Right ventricle myocardium superior (tissue), 1 donor: ENCODE data around the gene PNRC2. TPM values are rescaled to one million over a fixed set of nuclear protein-coding genes. Genes with fewer than 3 reads are reported as not detected.
"Not testable (repeated sequence)": the region's sequence is repeated elsewhere in the genome, so short reads cannot be mapped to it uniquely, and the experiment has no call there.

ENCODE experiments used
- ATAC-seq: fragments of 200-7000 bp; cut with Tn5 transposase; one replicate; pipeline ENCODE4 v1.9.1; 2020; ENCODE audit warnings: mild to moderate bottlenecking; ENCODE audit not compliant: poor library complexity
- DNase-seq: peaks from one replicate; pipeline ENCODE4 v3.0.0-alpha.2; 2020
- intact Hi-C: fragments of 100-400 bp; cut with DNase I; formaldehyde crosslinking; loops from one replicate; pipeline ENCODE4 v1.11.2; 2022
- total RNA-seq: library from RNA; stranded (reverse); fragmentation: NEBNext Ultra II Directional; extraction: Animal tissue kit (Norgen Biotek cat#: 25700); gene quantifications from one replicate; pipeline ENCODE4 v1.2.1, GENCODE V29; 2021
- donor health status: DM: no; HTN: yes; CAD: no; lungs with severe emphysema.

The PNRC2 gene
- total RNA-seq, 1 donor from 2014 or later: 74.2 TPM

- intact Hi-C loops: no loop called here
- DNase-seq: no peak
- ATAC-seq: no peak
Observed at GRCh38 chr1:23931491-23931880, 28.1 kb upstream of the PNRC2 start.

- DNase-seq: no peak
- intact Hi-C loops: no loop called here
- ATAC-seq: no peak
Observed at GRCh38 chr1:23936481-23937176, 23.0 kb upstream of the PNRC2 start.

- intact Hi-C loops: no loop called here
- no peak for ATAC-seq
- DNase-seq: no peak
Observed at GRCh38 chr1:23947366-23947765, 12.3 kb upstream of the PNRC2 start.

- intact Hi-C loops: no loop called here
- DNase-seq (no peak), ATAC-seq (no peak)
Observed at GRCh38 chr1:23953020-23953419, 6.6 kb upstream of the PNRC2 start.

- DNase-seq: no peak
- no peak for ATAC-seq
- intact Hi-C loops: no loop called here
Observed at GRCh38 chr1:23957096-23957495, 2.5 kb upstream of the PNRC2 start.

- intact Hi-C loops, DNase-seq, ATAC-seq: not testable (repeated sequence)
Observed at GRCh38 chr1:23958040-23958809, 1.4 kb upstream of the PNRC2 start.

GRCh38 chr1:23958810-23959460 is 693 bp upstream of the PNRC2 start:
- DNase-seq (peak; percentile 88), ATAC-seq (peak; percentile 75)
- intact Hi-C loops: no loop called here

- ATAC-seq: peak; percentile 5
- intact Hi-C loops: no loop called here
- DNase-seq: no peak
Observed at GRCh38 chr1:23960291-23961020, 828 bp downstream of the PNRC2 start.

- ATAC-seq (no peak), DNase-seq (no peak)
- intact Hi-C loops: no loop called here
Observed at GRCh38 chr1:23963617-23964234, 4.1 kb downstream of the PNRC2 start.

- intact Hi-C loops: no loop called here
- no peak for ATAC-seq
- DNase-seq: no peak
Observed at GRCh38 chr1:23964235-23964668, 4.6 kb downstream of the PNRC2 start.

GRCh38 chr1:23964790-23965740 is 5.4 kb downstream of the PNRC2 start:
- ATAC-seq (peak; percentile 3), DNase-seq (no peak)
- intact Hi-C loops: no loop called here

GRCh38 chr1:23966973-23967493 is 7.4 kb downstream of the PNRC2 start:
- intact Hi-C loops: no loop called here
- no peak for DNase-seq
- ATAC-seq: no peak

GRCh38 chr1:23967871-23968270 is 8.2 kb downstream of the PNRC2 start:
- intact Hi-C loops: no loop called here
- DNase-seq (no peak), ATAC-seq (no peak)

GRCh38 chr1:23977187-23977853 is 17.7 kb downstream of the PNRC2 start:
- DNase-seq (no peak), ATAC-seq (no peak)
- intact Hi-C loops: no loop called here

- DNase-seq (no peak), ATAC-seq (no peak)
- intact Hi-C loops: no loop called here
Observed at GRCh38 chr1:23977854-23978191, 18.2 kb downstream of the PNRC2 start.

GRCh38 chr1:23978805-23979204 is 19.2 kb downstream of the PNRC2 start:
- ATAC-seq (no peak), DNase-seq (no peak)
- intact Hi-C loops: no loop called here

- intact Hi-C loops: no loop called here
- ATAC-seq (no peak), DNase-seq (no peak)
Observed at GRCh38 chr1:23979387-23979880, 19.8 kb downstream of the PNRC2 start.
